Measurements from ENCODE around the gene SIPA1. TPM values are rescaled to one million over a fixed set of nuclear protein-coding genes. Genes with fewer than 3 reads are reported as not detected.

The SIPA1 gene
- total and polyA plus RNA-seq, 9 of the 15 experiments (the other 6 are each of a cell fraction or from before 2014, with no cell fraction given) = 0.25 to 85.8 (median 16.8) TPM

DNA sequence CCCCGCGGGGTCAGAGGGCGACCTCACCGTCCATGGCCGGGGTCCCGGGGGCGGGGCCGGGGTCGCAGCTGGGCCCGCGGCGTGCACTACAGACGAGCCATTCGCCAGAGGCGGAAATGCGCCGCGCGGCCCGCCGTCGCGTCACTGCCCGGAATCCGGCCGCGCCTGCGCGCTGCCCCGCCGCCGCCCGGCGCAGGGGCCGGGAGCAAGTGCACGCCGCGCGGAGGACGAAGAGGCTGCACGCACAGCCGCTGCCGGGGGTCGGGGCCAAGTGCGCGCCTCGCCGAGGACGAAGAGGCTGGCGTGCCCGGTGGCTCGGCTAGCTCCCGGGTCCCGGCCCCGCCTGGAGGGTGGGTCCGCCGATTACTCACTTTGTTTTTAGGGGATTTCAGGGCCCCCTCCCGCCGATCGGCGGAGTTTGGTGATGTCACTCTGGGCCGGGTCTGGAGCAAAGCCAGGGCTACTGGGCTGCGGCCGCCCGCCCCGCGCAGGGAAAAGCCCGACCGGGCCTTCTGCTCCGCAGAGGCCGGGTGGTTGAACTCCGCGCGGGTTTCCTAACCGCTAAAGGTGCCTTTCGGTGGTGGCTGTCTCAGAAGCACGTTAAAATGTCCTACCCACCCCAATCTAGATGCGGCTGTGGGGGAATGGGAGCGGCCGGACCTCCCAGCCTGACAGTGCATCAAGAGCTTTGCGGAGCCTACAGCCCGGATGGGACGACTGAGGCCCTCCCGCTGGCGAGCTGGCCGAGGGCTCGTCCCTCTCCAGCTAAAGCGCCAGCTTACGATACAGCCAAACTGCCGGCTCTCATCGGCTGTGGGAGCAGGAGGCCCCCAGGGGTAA lies 25.1 kb downstream of the SIPA1 start, which contains the start of gene RELA (continued):
- TF ChIP-seq FUS (optimal IDR thresholded peaks at IDR 0.05; ENCODE audit: low read depth, low read length) (peak; percentile 72), PCBP1 (IDR thresholded peaks at IDR 0.05; ENCODE audit: low read depth, low read length, poor library complexity, severe bottlenecking) (no peak), HMG20B (CRISPR knock-in tag; IDR thresholded peaks at IDR 0.05) (no peak), XRCC4 (IDR thresholded peaks at IDR 0.05; ENCODE audit: extremely low read depth, insufficient read depth, insufficient read length) (no peak), NCOA2 (IDR thresholded peaks at IDR 0.05; ENCODE audit: partially characterized antibody in 2 of 2) (peak in 1 of 2 experiments; percentile 98), SAP30 (IDR thresholded peaks at IDR 0.05; ENCODE audit: borderline replicate concordance, insufficient read depth, low read depth, low read length, poor library complexity, severe bottlenecking) (peak; percentile 68), ZNF23 (CRISPR knock-in tag; IDR thresholded peaks at IDR 0.05) (no peak), COPS2 (conservative IDR thresholded peaks at IDR 0.05) (no peak), RBFOX2 (IDR thresholded peaks at IDR 0.05; ENCODE audit: low read depth, low read length) (peak; percentile 86), SUPT5H (IDR thresholded peaks at IDR 0.05) (peak; percentile 77), CBFA2T2 (conservative IDR thresholded peaks at IDR 0.05) (no peak), DDX20 (tag; IDR thresholded peaks at IDR 0.05; ENCODE audit: low read depth) (no peak), CCNT2 (IDR thresholded peaks at IDR 0.05; ENCODE audit: borderline replicate concordance, extremely low read depth, insufficient read length, low read depth, low read length) (peak; percentile 92), ZNF316 (IDR thresholded peaks at IDR 0.05) (no peak), ZNF551 (CRISPR knock-in tag; IDR thresholded peaks at IDR 0.05) (no peak), NRF1 (conservative IDR thresholded peaks at IDR 0.05 in 1 of 2, IDR thresholded peaks at IDR 0.05 in 1 of 2) (peak; percentile 92 to 93), JUN (IDR thresholded peaks at IDR 0.05; ENCODE audit: borderline replicate concordance, low read depth, low read length) (peak; percentile 88), JUN (CRISPR knock-in tag; IDR thresholded peaks at IDR 0.05; ENCODE audit: borderline replicate concordance) (peak; percentile 78; the same call in 1 of the 2 replicates), ZNF589 (CRISPR knock-in tag; IDR thresholded peaks at IDR 0.05; ENCODE audit: low read depth) (no peak), ZC3H8 (IDR thresholded peaks at IDR 0.05) (no peak), RB1 (IDR thresholded peaks at IDR 0.05; ENCODE audit: low read depth) (peak; percentile 72; the same call in 1 of the 2 replicates), POLR3A (IDR thresholded peaks at IDR 0.05; ENCODE audit: borderline replicate concordance, extremely low read depth, insufficient read depth, insufficient read length) (no peak)
- TF ChIP-seq, protein P1, sequence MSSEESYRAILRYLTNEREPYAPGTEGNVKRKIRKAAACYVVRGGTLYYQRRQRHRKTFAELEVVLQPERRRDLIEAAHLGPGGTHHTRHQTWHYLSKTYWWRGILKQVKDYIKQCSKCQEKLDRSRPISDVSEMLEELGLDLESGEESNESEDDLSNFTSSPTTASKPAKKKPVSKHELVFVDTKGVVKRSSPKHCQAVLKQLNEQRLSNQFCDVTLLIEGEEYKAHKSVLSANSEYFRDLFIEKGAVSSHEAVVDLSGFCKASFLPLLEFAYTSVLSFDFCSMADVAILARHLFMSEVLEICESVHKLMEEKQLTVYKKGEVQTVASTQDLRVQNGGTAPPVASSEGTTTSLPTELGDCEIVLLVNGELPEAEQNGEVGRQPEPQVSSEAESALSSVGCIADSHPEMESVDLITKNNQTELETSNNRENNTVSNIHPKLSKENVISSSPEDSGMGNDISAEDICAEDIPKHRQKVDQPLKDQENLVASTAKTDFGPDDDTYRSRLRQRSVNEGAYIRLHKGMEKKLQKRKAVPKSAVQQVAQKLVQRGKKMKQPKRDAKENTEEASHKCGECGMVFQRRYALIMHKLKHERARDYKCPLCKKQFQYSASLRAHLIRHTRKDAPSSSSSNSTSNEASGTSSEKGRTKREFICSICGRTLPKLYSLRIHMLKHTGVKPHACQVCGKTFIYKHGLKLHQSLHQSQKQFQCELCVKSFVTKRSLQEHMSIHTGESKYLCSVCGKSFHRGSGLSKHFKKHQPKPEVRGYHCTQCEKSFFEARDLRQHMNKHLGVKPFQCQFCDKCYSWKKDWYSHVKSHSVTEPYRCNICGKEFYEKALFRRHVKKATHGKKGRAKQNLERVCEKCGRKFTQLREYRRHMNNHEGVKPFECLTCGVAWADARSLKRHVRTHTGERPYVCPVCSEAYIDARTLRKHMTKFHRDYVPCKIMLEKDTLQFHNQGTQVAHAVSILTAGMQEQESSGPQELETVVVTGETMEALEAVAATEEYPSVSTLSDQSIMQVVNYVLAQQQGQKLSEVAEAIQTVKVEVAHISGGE (CRISPR knock-in tag; IDR thresholded peaks at IDR 0.05) = peak in 1 of 3 experiments; percentile 76; a peak in 2 of 6 replicates
- TF ChIP-seq, protein P2, sequence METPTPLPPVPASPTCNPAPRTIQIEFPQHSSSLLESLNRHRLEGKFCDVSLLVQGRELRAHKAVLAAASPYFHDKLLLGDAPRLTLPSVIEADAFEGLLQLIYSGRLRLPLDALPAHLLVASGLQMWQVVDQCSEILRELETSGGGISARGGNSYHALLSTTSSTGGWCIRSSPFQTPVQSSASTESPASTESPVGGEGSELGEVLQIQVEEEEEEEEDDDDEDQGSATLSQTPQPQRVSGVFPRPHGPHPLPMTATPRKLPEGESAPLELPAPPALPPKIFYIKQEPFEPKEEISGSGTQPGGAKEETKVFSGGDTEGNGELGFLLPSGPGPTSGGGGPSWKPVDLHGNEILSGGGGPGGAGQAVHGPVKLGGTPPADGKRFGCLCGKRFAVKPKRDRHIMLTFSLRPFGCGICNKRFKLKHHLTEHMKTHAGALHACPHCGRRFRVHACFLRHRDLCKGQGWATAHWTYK (CRISPR knock-in tag; IDR thresholded peaks at IDR 0.05) = no peak
